ENCODE results near the gene KLHL29. TPM values are rescaled to one million over a fixed set of nuclear protein-coding genes. Genes with fewer than 3 reads are reported as not detected.
A peak's percentile ranks its signal among the peaks of the same experiment; 100 is the strongest.

KLHL29 gene
- total RNA-seq, 2 donors from 2014 or later: 2.0 to 4.2 TPM

- DNase-seq (ENCODE audit: low spot score): no peak
- H3K27ac ChIP-seq: peak overlapping the region in 1 of 2 donors; percentile 1
Measured at GRCh38 chr2:23658466-23658942, 273.5 kb downstream of the KLHL29 start.

GRCh38 chr2:23659328-23659727 is 274.3 kb downstream of the KLHL29 start:
- no peak overlapping the region for H3K27ac ChIP-seq
- H3K27me3 ChIP-seq: no peaks in the 10 kb centered on the region
- TF ChIP-seq CTCF (IDR thresholded peaks at IDR 0.05): no peak
- peaks cover 0 to 11% of the 10 kb centered on the region in 2 donors for H3K4me1 ChIP-seq
- no peaks in the 10 kb centered on the region for H3K9me3 ChIP-seq
- no peaks in the 10 kb centered on the region for H3K36me3 ChIP-seq
- DNase-seq (ENCODE audit: low spot score): no peak
- H3K4me3 ChIP-seq: no peak overlapping the region

More at GRCh38 chr2:23658466-23658942, 273.5 kb downstream of the KLHL29 start:
- TF ChIP-seq CTCF (IDR thresholded peaks at IDR 0.05): no peak
- Histone ChIP-seq H3K4me3 (no peak overlapping the region), H3K4me1 (peaks cover 0 to 5% of the 10 kb centered on the region in 2 donors), H3K27me3 (no peaks in the 10 kb centered on the region), H3K36me3 (no peaks in the 10 kb centered on the region), H3K9me3 (no peaks in the 10 kb centered on the region)

GRCh38 chr2:23659773-23660172 is 274.8 kb downstream of the KLHL29 start:
- Histone ChIP-seq H3K9me3 (no peaks in the 10 kb centered on the region), H3K27me3 (no peaks in the 10 kb centered on the region), H3K4me3 (no peak overlapping the region), H3K27ac (no peak overlapping the region), H3K36me3 (no peaks in the 10 kb centered on the region), H3K4me1 (peaks cover 0 to 11% of the 10 kb centered on the region in 2 donors)
- DNase-seq (ENCODE audit: low spot score): no peak
- no peak for TF ChIP-seq CTCF (IDR thresholded peaks at IDR 0.05)

- Histone ChIP-seq H3K27me3 (no peaks in the 10 kb centered on the region), H3K4me3 (no peak overlapping the region), H3K36me3 (no peaks in the 10 kb centered on the region), H3K9me3 (no peaks in the 10 kb centered on the region), H3K4me1 (peaks cover 0 to 11% of the 10 kb centered on the region in 2 donors), H3K27ac (no peak overlapping the region)
- DNase-seq (ENCODE audit: low spot score): no peak
- no peak for TF ChIP-seq CTCF (IDR thresholded peaks at IDR 0.05)
Measured at GRCh38 chr2:23660237-23660636, 275.3 kb downstream of the KLHL29 start.

GRCh38 chr2:23661276-23662050 is 276.5 kb downstream of the KLHL29 start:
- no peak overlapping the region for H3K27ac ChIP-seq
- no peak for TF ChIP-seq CTCF (IDR thresholded peaks at IDR 0.05)

More at GRCh38 chr2:23661276-23662050, 276.5 kb downstream of the KLHL29 start:
- Histone ChIP-seq H3K36me3 (no peaks in the 10 kb centered on the region), H3K4me3 (no peak overlapping the region), H3K4me1 (peaks cover 0 to 11% of the 10 kb centered on the region in 2 donors), H3K27me3 (no peaks in the 10 kb centered on the region), H3K9me3 (no peaks in the 10 kb centered on the region)
- DNase-seq (ENCODE audit: low spot score): no peak
